T1000 (cell line): ENCODE results near the gene DENND5B.
"Not testable (repeated sequence)": the region's sequence is repeated elsewhere in the genome, so short reads cannot be mapped to it uniquely, and the experiment has no call there.

Experiments used
- DNase-seq: peaks from one replicate; lab custom pipeline; 2025; ENCODE audit warnings: mixed read lengths; lab: John Stamatoyannopoulos, UW

The DENND5B gene

DNA sequence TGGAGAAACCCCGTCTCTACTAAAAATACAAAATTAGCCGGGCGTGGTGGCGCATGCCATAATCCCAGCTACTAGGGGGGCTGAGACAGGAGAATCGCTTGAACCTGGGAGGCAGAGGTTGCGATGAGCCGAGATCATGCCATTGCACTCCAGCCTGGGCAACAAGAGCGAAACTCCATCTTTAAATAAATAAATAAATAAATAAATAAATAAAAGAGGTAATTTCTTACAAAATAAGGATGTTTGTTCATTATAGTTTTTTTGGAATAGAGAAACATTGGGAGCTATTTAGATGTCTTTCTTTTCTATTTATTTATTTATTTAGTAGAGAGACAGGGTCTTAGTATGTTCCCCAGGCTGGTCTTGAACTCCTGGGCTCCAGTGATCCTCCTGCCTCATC, 213.7 kb downstream of the DENND5B start:
- DNase-seq: not testable (repeated sequence)

DNA sequence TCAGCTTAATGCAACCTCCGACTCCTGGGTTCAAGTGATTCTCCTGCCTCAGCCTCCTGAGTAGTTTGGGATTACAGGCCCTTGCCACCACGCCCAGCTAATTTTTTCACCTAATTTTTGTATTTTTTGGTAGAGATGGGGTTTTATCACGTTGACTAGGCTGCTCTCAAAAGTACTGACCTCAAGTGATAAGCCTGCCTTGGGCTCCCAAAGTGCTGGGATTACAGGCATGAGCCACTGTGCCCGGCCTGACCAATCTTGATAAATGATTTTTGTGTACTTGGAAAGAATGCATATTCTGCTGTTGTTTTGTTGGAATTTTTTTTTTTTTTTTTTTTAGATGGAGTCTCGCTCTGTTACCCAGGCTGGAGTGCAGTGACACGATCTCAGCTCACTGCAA, 215.5 kb downstream of the DENND5B start:
- DNase-seq: not testable (repeated sequence)

DNA sequence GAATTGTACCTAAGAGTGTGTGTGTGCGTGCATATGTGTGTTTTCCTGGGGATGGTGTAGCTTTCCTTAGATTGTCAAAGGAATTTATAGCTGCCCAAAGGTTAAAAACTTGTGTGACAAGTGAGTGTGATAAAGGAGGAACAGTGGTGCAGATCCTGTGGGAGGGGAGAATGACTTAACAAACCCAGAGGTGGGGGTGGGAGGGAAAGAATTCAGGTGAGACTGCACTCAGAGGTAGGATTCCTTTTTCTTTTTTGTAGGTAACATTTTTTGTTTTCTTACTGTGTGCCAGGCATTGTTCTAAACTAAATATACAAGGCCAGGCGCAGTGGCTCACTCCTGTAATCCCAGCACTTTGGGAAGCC, 219.7 kb downstream of the DENND5B start:
- DNase-seq: no peak

DNA sequence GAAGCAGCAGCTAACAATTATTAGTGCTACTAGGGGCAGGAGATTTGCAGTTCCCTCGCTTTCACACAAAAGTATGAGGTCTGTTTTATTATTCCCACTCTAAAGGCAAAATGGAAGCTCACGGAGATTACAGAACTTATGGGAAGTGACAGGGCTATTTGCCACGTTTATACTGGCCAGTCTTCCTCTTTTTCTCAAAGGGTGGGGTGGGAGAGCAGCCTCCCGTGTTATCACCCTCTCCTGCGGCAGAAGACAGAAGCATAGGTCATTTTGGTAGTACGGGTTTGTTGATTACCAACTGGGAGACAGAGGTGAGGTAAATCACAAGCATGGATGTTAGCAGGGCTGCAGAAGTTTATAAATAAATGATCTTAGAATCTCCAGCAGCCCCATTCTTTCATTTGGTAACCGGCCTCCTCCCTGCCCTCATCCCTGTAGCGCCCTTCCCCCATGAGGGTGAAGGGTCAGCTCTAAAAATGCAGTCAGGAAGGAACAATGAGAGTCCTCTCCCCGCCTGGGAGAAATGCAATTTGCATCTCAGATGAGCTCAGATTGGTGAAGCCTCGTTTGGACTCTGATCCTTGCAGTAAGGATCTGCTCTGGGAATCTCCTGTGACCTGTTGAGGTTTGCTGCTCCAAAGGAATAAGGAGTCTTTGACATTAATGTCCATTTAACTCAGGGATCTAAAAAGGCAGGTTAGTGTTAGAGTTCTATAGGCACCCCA, 220.2 kb downstream of the DENND5B start:
- DNase-seq: no peak

DNA sequence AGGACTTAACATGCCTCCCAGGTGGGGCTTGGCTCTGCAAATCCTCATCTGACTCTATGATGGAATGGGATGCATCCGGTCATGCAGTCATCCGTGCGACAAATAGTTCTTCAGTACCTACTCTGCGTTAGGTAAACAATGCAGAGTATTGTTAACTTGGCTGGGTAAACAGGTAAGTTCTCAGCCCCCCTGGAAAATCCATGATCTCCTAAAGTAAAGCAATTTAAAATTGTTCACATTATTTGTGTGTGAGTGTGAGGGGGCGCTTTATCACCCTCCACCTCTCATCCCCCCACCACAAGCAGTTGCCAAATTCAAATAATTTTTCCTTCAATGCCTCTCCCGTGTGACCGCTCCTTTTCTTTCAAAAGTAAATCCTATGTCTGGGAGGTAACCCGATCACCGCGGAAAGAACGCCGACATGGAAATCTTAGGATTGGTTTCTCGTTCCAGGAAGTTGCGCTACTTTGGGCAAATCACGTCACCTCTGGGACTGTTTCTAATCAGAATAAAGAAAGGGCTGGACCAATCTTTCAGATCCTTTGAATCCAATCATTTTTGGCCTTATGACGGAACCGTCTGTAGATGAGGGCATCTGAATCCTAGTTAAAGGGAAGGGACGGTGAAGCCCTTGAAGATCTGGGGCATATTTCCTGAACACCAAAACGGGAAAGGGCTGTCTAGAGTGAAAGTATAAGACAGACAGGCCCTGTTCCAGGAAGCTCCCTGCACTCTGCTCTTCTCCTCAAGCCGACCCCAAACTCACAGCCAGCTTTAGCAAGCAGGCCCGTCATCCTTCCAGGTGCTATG, 221.0 kb downstream of the DENND5B start:
- no peak for DNase-seq

DNA sequence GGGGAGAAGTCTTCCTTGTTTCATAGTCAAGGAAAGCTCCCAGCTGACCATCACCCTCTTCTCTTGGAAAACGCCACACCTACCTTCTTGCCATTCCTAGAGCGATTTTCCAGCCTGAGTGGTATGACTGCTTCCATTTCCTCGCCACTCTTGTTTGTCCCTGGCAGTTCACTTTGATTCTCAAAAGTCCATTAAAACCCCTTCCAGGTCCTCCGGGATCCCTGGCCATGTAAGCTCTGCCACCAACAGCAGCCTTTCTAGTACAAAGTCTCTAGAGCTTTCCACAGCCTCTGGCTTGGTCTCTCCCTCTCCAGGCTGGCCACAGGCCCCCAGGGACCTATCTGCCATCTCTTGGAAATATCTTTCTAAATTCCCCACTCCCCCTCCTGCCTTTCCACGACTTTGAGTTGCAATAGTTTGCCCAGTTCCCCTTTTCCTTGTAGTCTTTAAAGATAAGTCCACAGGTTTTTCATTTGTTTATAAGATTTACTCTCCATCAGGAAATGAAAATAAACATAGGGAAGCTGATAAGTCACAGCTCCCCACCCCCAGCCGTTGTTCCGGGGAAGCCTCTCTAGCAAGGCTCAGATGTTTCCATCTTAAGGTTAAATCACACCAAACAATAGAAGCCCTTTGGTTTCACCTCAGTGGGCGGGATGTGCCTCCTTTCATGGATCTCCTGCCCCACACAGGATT, 222.1 kb downstream of the DENND5B start:
- DNase-seq: no peak

DNA sequence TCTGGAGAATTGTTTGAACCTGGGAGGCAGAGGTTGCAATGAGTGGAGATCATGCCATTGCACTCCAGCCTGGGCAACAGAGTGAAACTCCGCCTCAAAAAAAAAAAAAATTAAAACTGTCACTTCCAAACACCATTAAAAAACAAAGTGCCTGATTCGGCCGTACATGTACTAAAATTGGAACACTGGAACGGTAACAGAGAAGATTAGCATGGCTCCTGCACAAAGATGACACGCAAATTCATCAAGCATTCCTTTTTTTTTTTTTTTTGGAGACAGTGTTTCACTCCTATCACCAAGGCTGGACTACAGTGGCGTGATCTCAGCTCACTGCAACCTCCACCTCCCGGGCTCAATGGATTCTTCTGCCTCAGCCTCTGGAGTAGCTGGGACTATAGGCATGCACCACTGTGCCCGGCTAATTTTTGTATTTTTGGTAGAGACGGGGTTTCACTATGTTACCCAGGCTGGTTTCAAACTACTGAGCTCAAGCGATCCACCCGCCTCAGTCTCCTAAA, 224.8 kb downstream of the DENND5B start:
- no peak for DNase-seq

DNA sequence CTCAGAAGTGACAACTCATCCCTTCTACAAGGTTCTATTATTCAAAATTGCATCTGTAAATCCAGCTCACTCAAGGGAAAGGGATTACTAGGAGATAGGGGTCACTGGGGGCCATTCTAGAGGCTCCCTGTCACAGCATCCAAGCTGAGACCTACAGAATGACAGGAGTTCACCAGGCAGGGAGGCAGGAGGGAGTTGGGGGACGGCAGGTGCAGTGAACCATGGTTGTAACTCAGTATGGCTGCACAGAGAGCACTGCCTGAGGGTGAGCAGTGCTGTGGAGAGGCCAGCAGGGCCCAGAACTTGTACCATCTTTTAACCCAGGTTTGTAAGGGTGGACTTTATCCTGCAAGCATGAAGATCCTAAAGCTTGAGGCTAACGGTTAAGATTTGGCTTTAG, 227.1 kb downstream of the DENND5B start:
- DNase-seq: no peak

DNA sequence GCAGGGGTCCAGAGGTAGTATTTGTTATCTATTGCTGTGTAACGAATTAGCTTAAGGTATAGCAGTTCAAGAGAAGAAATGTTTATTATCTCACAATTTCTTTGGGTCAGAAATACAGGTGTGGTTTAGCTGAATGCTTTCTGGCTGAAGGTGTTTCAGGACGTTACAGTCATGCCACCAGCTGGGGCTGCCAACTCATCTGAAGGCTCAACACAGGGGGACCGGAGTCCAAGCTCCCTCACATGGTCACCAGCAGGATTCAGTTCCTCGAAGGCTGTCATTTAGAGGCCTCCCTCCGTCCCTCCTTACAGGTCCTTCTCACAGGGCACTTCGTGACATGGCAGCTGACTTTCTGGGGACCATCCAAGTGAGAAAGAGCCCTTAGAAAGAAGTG, 227.5 kb downstream of the DENND5B start:
- no peak for DNase-seq

DNA sequence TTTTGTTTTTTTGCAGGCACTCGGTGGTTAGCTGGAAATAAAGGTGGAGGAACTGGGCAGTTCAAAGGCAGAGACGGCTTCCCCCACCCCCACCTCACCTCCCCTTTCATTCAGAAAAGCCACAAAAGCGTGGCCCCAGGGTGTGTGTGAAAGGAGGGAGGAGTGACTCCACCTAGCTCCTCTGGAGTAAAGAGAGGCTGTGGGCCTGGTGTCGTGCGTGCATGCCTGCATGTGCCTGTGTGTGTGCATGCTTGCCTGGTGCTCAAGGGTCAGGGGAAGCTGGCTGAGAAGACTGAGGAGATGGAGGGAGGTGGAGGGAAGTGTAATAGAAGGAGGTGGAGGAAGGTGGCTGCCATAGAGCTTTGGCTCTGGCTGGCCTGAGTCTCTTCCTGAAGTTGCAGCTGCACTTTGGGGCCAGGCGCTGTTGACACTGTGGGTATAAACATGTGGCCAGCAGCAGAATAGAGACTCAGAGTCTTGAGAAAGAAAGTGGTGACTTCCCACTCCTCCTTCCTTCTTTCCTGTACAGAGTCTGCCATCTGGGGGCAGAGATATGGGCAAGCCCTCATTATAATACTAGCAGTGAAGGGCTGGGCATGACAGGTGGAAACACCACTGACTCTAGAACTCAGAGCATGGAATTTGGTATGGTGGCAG, 228.0 kb downstream of the DENND5B start:
- no peak for DNase-seq

DNA sequence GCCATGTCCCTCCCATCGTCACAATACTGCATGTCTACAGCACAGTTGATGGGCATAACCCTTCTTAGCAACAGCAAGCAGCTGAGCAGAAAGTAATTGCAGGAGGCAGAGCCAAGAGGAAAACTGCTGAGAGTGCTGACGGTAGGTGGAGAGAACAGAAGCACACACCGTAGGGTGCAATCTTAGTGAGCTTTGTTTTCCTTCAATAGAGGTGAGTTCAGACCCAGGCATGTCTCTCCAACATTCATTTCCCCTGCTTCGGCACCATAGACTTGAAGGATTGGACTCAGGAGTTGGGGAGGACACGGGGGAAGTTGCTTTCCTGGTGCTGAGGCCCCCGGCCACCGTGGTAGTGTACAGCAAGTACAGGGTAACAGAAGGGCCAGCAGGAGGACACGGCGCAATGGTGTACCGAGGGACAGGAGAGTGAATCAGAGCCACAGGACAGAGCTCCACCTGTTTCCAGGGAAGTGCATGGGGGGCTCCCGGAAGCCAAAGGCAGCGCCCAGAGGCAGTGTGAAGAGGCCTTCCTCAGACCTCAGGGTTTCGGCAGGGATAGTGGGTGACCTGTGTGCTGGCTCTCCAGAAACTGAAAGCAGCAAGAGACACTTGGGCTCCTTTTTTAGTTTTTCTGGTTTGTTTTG, 228.7 kb downstream of the DENND5B start:
- DNase-seq: no peak

DNA sequence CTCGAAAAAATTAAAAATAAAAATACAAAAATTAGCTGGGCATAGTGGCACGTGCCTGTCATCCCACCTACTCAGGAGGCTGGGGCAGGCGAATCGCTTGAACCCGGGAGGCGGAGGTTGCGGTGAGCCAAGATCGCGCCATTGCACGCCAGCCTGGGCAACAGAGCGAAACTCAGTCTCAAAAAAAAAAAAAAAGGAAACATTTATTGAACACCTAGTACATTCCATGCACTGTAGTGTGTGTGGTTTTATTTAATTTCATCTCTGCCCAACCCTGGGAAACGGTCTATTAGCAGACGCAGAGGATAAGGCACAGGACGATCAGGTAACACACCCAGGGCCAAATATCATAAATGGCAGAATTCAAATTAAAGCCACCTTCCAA, 229.2 kb downstream of the DENND5B start:
- DNase-seq: no peak

DNA sequence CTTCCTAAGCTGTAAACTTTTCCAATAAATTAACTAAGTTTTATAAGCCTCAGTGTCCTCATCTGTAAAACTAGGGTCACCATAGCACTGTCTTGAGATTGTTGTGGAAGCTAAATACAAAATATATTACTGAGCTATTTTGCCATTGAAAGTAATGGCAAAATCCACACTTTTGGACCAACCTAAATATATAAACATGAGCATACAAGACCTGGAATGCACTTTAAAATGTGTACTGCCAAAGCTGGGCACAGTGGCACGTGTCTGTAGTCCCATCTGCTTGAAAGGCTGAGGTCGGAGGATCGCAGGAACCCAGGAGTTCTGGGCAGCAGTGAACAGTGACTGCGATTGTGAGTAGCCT, 235.2 kb downstream of the DENND5B start:
- DNase-seq: no peak

DNA sequence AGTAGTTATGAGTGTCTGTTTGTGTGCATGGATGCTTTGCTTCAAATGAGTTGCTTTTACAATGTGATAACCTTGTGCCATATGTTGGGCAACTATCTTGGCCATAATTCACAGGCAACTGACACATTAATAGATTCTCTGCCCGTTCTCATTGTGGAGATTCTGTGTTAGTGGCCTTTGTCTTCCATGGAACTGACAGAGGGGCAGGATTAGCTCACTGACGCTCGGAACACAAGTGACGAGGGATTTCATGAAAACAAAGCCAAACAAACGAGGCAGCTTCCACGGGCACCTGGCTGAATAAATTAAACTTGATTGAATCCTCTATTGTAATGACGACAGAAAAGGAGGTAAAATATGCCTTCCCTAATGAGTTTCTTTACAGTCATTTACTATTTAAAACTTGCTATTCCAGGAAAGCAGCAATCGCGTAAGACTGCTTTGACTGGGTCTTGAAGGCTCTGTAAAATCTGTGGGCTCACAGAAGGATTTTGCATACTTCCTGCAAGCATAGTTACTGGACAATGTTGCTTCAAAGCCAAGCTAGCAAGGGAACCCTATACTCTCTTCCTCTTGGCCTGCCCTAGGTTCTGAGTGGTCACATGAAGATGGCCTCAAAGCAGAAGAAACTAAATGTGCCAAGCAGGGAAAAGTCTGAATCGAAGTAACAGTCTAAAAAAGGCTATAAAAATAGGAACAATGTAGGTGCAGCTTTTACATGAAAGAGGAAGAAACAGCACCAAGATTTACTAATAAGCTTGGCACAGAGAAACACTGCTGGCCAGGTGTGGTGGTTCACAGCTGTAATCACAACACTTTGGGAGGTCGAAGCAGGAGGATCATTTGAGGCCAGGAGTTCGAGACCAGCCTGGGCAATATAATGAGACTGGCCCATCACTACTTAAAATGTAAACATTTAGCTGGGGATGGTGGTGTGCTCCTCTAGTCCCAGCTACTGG, 236.9 kb downstream of the DENND5B start:
- no peak for DNase-seq

DNA sequence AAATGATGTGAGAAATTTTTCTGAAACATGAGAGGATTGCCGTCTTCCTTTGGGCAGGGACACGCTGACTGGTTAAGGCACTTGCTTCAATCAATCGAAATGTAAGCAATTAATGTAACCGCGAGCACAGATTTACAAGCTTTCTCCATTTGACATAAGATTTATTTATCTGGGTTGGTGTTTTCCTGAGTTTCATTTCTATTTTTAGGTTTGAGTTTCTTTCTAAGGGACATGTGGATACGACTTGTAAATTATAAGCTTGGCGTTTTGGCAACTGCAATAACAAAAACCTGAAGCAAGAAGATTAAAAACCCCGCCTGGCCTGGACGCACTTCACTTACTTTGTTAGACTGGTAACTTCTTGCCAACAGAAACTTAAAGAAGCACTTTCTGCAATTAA, 244.7 kb downstream of the DENND5B start:
- no peak for DNase-seq

DNA sequence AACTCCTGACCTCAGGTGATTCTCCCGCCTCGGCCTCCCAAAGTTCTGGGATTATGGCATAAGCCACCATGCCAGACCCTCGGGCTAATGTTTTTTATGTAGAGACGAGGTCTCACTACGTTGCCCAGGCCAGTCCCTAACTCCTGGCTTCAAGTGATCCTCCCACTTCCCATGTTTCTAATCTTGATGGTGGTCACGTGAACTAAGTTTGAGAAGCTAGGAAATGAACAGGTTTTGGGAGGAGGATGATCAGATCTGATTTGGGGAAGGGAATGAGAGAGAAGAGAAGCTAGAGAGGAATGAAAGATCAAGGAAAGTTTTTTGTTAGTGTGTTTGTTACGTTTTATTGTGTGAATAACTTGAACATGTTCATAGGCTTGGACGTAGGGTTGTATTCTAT, 247.8 kb downstream of the DENND5B start:
- no peak for DNase-seq

DNA sequence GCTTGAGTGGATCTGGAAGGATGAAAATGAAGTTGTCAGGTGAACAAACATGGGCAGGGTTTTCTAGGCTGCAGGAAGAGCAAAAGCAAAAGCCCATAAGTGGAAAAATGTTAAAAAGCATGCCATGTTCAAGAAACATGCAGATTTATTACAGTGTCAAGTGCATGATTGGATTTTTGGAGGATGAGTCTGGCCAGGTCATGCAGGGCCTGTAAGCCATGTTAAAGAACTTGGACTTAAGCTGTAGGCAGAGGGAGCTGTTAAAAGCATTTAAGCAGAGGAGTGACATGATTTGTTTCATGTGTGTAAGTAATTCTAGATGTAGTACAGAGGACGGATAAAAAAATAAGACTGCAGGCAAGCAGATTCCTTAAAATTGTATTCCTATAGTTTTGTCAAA, 248.7 kb downstream of the DENND5B start:
- no peak for DNase-seq

DNA sequence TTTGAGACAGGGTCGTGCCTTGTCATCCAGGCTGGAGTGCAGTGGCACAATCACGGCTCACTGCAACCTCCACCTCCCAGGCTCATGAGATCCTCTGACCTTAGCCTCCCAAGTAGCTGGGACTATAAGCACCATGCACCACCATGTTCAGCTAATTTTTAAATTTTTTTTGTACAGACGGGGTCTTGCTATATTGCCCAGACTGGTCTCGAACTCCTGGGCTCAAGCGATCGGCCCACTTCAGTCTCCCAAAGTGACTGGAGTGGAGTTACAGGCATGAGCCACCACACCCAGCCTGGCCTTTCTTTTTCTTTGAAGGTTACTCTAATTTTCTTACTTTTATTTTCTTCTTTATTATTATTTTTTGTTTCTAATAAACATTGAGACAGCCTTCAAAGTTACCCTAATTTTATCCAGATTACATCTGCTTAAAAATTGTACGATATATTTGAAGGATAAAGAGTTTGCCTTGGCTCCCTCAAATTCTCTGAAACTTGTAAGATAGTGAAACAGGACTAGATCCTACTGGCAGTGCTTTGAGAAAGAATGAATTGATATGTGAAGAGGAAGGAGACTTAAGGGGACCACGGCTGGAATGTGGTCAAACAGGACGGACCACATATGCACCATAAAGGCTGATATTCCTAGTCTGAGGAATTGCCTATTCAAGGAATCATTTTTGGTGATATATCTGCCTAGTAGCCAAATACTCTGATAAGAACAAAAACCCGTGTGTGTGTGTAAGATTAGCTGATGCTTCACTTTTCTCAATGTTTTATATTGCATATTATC, 250.9 kb downstream of the DENND5B start:
- DNase-seq: no peak

DNA sequence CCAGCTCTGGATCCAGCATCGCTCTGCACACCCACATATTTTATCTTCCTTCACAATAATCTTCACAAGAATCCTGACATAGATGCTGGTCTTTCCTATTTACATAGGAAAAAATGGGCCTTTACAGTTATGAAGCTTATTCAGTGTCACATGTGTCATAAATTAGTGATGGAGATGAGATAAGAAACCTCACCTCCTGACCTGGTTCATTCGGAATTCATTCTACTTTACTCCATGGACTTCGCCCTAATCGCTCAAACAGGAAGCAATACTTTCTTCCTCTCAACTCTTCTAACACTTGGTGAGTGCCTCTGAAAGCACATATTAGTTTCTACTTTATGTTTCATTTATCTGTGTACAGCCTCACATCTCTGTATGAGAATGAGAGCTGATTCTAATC, 253.0 kb downstream of the DENND5B start:
- no peak for DNase-seq
